Measurements from ENCODE around the gene TNNT2.

The TNNT2 gene

DNA sequence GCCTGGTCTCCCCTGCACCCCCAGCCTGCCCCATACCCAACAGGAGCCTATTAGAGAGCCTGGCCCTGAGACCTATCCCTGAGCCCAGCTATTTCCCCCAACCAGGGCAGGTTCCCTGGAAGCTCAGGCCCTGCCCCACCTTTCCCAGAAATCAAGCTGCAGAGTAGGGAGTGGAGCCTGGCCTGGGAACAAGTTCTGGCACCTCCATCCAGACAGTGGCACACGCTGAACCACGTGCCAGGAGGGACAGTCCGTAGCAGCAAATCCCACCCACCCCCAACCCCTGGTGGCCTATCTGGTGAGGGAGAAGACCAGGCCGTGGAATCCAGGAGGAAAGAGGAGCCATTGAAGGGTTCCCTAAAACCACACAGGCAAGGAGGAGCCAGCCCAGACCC lies 22.6 kb downstream of the TNNT2 start:
- no peak for DNase-seq

DNA sequence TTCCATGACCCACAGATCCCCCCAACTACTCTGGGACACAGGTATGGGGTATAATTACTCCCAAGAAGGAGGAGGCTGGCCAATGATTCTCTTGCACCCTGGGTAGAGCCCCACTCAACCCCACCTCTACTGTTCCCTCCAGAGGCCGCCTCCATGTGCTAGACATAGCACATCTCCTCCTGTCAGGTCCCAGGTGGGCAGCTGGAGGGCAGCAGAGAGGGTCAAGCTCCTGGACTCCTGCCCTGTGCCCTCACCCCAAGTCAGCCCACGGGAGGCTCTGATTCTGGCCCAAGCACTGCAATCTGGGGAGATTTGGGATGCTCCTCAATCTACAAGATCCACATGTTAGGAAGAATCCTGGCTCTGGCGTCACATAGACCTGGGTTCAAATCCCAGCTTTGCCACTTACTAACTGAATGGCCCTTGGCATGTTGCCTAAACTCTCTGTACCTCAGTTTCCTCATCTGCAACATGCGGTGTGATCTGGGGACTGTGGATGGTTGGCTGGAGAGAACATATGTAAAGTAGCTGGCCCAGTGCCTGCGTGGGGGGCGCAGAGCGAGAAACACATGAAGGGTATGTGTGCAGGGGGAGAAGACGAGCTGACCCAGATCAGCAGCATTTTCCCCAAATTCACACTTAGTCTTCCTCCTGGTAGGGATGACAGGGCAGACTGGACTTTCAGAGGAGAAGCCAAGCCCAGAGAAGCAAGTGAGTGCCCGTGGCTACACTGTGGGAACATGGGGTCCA lies 23.2 kb downstream of the TNNT2 start:
- no peak for DNase-seq

GRCh38 chr1:201353186-201353940 lies 24.1 kb downstream of the TNNT2 start:
- no peak for DNase-seq

- no peak for DNase-seq
Observed at GRCh38 chr1:201351617-201352016, 25.9 kb downstream of the TNNT2 start.

DNA sequence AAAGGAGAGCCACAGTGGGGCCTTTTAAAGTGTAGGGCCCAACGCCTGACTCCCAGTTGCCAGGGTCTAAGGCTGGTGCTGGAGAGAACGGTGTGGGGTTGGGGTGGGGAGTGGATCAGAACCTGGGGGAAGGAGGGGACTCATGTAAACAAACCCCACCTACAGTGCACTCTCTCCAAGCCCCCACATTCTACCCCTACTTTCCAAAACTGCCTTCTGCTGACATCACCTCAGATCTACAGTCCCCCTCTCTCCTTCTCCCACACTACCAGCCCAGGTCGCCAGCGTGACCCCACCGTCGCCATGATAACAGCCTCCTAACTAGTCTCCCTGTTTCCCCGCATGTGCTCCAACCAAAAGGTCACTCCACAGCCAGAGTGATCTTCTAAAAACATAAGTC lies 26.6 kb downstream of the TNNT2 start:
- no peak for DNase-seq

GRCh38 chr1:201350361-201350725 lies 27.1 kb downstream of the TNNT2 start:
- DNase-seq = no peak

DNA sequence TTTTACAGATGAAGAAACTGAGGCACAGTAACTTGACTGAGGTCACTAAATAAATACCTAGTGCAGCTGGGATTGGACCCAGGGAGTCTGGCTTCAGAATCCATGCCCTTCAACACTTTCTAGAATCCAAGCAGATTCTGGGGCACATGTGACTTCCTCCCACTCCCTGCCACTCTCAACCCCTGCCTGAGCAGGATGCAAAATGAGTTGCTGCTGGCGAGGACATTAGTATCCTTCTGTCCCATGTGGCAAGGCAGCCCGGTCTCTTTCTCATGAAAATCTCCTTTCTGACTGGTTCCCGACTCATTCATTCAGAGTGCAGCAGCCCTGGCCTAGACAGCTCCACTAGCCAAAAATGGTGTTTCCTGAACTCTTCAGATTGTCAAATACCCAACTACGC lies 28.4 kb downstream of the TNNT2 start:
- DNase-seq = no peak

- peak; percentile 88 for DNase-seq
Observed at GRCh38 chr1:201348211-201348566, 29.3 kb downstream of the TNNT2 start.

DNA sequence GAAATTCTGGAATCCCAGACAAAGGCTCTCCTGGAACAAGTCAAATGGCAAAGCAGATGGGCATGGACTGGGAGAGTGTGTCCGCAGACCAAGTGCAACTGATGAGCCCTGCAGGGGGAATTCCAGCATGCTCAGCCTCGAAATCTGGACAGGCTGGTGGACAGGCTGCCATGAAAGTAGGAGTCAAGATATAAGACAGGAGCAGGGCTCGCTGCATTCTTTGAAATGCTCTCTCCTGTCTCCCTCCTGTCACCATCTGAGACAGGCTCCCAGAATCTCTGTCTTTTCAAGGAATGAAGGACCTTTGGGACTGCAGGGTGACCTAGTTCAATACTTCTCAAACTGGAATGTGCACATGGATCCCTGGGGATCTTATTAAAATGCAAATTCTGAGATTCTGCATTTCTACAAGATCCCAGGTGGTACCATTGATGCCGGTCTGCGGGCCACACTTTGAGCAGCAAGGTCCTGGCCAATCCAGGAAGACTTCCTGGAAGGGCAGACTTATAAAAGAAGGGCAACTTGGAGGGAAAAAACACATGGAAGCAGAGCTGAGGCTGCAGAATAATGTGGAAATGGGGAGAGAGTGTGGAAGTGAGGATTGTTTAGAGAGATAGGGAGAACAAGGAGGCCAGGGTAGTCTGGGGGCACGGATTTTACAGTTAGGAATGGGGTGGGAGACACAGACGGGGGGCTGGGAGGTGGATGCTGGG lies 29.8 kb downstream of the TNNT2 start:
- no peak for DNase-seq

- no peak for DNase-seq
Observed at GRCh38 chr1:201346987-201347386, 30.5 kb downstream of the TNNT2 start.

DNA sequence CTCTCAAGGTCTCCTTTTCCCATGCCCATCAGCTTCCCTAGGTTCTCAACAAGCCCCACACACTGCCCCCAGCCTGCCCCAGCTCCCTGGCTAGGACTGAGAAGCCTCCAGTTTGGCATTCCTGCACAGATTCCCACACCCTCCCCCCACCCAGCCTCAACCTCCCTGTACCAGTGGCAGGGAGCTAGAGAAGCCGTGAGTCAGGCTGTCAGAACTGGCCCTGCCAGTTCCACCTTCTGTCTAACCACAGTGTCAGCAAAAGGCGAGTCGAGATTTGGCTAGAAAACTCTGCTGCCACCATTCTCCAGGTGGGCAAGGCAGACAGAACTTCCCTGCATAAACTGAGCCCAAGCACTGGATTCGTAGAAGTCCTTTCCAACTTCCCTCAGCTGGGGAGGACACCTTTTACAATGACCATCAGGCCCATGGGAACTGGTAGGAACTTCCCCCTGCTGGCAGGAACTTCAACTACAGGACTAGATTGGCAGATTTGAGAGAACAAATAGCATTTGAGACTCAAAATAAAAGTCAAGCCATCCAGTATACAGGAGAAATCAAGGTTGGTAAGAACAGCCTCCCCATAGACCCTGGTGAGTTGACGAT lies 31.0 kb downstream of the TNNT2 start:
- peak; percentile 72 for DNase-seq

DNA sequence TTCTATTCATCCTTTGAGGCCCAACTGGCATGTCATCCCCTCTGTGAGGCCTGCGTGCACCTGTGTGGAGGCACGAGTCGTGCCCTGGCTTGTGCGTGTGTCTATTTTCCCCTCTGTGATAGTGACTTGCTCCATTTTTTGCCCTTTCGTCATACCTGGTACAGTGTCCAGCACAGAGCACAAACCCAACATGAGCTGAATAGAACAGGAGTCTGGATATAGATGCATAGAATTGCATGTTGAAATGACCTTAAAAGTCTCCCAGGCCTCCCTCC lies 32.5 kb downstream of the TNNT2 start:
- no peak for DNase-seq

DNA sequence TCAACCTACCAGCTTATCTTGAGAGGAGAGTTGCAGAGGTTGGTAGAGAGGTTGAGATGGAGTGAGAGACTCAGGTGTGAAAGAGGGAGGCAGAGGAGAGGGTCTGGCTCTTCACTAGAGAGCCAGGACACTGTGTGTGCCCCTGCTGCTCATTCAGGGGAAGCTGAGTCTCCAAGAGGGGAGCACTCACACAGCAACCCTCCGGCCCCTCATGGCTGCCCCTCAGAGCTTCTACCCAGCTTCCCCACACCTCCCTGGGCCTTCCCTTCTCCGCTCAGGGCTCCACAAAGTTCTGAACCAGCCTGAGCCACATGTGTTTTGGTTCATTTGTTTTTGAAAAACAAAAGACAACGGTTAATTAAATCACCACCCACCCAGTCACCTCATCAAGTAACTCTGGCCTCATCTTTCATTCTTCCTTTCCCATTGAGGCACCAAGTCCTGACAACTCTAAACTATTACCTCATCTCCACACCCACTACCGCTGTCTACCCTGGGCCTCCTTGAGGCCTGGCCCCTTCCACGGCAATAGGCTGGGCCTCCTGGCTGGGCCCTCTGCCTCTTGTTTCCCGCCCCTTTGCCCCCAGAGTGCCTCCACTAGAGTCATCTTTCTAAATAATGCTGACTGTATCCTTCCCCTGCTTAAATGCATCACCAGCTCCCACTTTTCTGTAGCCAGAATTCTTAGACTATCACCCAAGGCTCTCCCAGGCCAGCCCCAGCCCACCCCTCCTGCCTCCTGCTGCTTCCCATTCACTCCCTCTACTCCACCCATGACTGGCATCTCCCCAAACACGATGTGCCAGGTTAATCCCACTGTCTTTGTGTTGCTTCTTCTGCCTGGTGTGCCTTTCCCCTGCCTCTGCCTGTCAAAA lies 33.0 kb downstream of the TNNT2 start:
- DNase-seq = no peak

- DNase-seq = no peak
Observed at GRCh38 chr1:201341377-201341776, 36.1 kb downstream of the TNNT2 start.

GRCh38 chr1:201336711-201337450 lies 40.6 kb downstream of the TNNT2 start:
- no peak for DNase-seq

DNA sequence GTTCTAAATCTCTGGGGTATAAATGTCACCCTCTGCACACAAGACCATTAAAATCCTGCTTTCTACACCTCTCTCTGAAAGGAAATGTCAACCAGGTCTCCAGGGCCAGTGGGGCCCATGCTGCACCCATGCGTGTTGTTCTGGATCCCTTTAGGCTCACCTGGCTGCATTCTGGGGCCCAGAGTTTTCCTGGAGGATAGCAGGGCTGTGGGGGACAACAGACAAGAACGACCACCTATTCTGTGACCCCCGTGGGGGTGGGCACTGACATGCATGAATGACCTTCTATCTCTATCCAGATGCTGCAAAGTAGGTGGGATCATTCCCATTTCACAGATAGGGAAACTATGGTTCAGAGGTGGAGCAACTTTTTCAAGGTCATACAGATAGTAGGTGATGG lies 41.6 kb downstream of the TNNT2 start:
- DNase-seq = no peak

DNA sequence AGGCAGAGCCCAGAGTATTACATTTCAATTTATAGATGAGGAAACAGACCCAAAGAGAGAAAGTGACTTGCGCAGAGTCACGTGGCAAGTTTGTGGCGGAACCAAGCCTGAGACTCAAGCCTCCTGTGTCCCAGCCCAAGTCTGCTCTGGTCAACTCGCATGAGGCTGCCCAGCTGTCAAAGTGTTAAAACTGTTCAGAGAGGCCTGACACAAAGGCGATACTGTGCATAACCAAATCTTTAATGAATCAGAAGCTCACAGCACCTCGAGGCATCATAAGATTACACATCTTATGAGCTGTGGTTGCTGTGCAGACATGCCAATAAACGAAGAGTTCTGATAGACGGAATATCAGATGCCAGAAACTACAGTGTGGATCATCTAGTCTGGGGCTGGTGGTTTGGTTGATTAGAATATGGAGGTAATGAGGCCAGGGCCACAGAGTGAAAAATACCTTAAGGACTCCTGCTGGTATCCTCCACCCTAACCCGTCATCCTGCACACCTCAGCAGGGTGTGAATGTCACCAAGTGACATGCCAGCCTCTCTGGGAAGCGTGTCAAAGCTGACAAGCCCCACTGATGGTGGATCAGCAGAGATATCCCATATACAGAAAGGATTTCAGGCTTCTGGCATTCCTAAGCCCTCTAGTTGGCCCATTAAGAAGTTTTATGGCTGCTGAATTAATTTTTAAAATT lies 42.2 kb downstream of the TNNT2 start:
- DNase-seq = no peak

- DNase-seq = no peak
Observed at GRCh38 chr1:201334325-201335173, 42.9 kb downstream of the TNNT2 start.

- DNase-seq = no peak
Observed at GRCh38 chr1:201332616-201333335, 44.7 kb downstream of the TNNT2 start.

- DNase-seq = no peak
Observed at GRCh38 chr1:201332021-201332420, 45.5 kb downstream of the TNNT2 start.

All from NCI-H82 (cell line).